ENCODE results near the gene CALN1. TPM values are rescaled to one million over a fixed set of nuclear protein-coding genes. Genes with fewer than 3 reads are reported as not detected.

The CALN1 gene
- total and polyA plus RNA-seq, 9 donors = under 0.01 to 0.18 (median 0.13) TPM; not detected in 2

- TF ChIP-seq POLR2A (IDR thresholded peaks at IDR 0.05) (no peak), EP300 (IDR thresholded peaks at IDR 0.05) (no peak), CTCF (IDR thresholded peaks at IDR 0.05) (no peak)
- intact Hi-C loops (cut with DNase I) = no loop called here
- no peaks in the 10 kb centered on the region for H3K27me3 ChIP-seq
- no peak overlapping the region for H3K4me3 ChIP-seq
- no peak for DNase-seq
- H3K27ac ChIP-seq = no peak overlapping the region
- H3K36me3 ChIP-seq = no peaks in the 10 kb centered on the region
- H3K4me1 ChIP-seq (ENCODE audit: insufficient read depth) = no peaks in the 10 kb centered on the region
- WGBS, 3 donors = 65 to 77% (median 65%) methylated on average over 4 of the region's 4 CpGs
- H3K9me3 ChIP-seq = no peaks in the 10 kb centered on the region
Observed at GRCh38 chr7:71904484-71904883, 507.7 kb downstream of the CALN1 start.

GRCh38 chr7:71900556-71900955 is 511.6 kb downstream of the CALN1 start:
- 73 to 82% (median 80%) methylated on average over 3 of the region's 3 CpGs for WGBS, 3 donors
- Histone ChIP-seq H3K4me1 (ENCODE audit: insufficient read depth) (no peaks in the 10 kb centered on the region), H3K27ac (no peak overlapping the region), H3K4me3 (no peak overlapping the region), H3K36me3 (no peaks in the 10 kb centered on the region), H3K27me3 (no peaks in the 10 kb centered on the region), H3K9me3 (no peaks in the 10 kb centered on the region)
- intact Hi-C loops (cut with DNase I) = no loop called here
- no peak for TF ChIP-seq POLR2A (IDR thresholded peaks at IDR 0.05)
- TF ChIP-seq EP300 (IDR thresholded peaks at IDR 0.05) = no peak
- TF ChIP-seq CTCF (IDR thresholded peaks at IDR 0.05) = no peak
- no peak for DNase-seq

DNA sequence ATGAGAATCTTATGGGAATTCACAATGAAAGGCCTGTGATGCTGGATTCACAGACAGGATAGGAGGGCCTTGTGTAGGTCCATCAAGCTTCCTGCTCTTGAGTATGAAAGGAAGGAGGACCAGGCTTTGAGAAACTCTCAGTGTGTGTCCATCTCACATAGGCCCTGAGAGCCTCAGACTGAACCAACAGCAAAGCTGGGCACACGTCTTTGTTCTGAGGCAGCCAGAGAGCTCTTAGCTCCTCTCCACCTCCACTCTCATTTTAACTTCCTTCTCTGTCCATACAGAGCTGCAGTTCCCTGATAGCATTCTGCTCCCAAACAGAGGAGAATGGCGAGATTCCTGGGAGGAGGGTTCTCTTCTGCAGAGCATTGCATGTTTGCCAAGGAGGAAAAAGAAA is 515.6 kb downstream of the CALN1 start:
- TF ChIP-seq CTCF (IDR thresholded peaks at IDR 0.05) (no peak), EP300 (IDR thresholded peaks at IDR 0.05) (no peak), POLR2A (IDR thresholded peaks at IDR 0.05) (no peak)
- intact Hi-C loops (cut with DNase I) = no loop called here
- H3K36me3 ChIP-seq = no peaks in the 10 kb centered on the region
- H3K4me1 ChIP-seq (ENCODE audit: insufficient read depth) = no peaks in the 10 kb centered on the region
- H3K27me3 ChIP-seq = no peaks in the 10 kb centered on the region
- no peak overlapping the region for H3K27ac ChIP-seq
- no peaks in the 10 kb centered on the region for H3K9me3 ChIP-seq
- H3K4me3 ChIP-seq = no peak overlapping the region
- DNase-seq = no peak
- 65 to 79% (median 70%) methylated on average over 2 of the region's 2 CpGs for WGBS, 3 donors

GRCh38 chr7:71886046-71886445 is 526.1 kb downstream of the CALN1 start:
- no peak for TF ChIP-seq CTCF (IDR thresholded peaks at IDR 0.05)
- no peak for TF ChIP-seq POLR2A (IDR thresholded peaks at IDR 0.05)
- no peak for TF ChIP-seq EP300 (IDR thresholded peaks at IDR 0.05)
- no peak for DNase-seq
- Histone ChIP-seq H3K27ac (no peak overlapping the region), H3K4me3 (no peak overlapping the region), H3K36me3 (no peaks in the 10 kb centered on the region), H3K27me3 (no peaks in the 10 kb centered on the region), H3K9me3 (peaks cover 0 to 3% of the 10 kb centered on the region in 2 donors), H3K4me1 (ENCODE audit: insufficient read depth) (no peaks in the 10 kb centered on the region)
- 64 to 72% (median 68%) methylated on average over 7 of the region's 7 CpGs for WGBS, 3 donors
- intact Hi-C loops (cut with DNase I) = no loop called here

Data from ovary (tissue), 9 donors.